NCI-H510A (cell line): ENCODE measurements around the gene MPRIP.

Experiments used
- DNase-seq: peaks from one replicate; lab custom pipeline; 2025; lab: John Stamatoyannopoulos, UW

Gene MPRIP

GRCh38 chr17:17067257-17067656 lies 25.0 kb downstream of the MPRIP start:
- no peak for DNase-seq

DNA sequence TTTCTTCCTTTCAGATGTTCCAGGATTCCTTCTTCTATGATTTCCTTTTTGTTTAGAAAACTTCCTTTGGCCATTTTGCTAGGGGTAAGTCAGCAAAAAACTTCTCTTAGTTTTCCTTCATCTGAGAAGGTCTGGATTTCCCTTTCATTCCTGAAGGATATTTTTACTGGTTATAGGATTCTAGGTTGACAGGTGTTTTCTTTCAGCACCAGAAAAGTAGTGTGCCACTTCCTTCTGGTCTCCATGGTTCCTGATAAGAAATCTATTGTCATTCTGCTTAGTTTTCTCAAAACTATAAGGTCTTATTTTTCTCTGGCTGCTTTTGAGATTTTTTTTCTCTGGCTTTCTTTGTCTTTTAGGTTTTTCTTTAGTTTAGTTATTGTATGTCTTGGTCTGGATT lies 27.6 kb downstream of the MPRIP start:
- DNase-seq = no peak

DNA sequence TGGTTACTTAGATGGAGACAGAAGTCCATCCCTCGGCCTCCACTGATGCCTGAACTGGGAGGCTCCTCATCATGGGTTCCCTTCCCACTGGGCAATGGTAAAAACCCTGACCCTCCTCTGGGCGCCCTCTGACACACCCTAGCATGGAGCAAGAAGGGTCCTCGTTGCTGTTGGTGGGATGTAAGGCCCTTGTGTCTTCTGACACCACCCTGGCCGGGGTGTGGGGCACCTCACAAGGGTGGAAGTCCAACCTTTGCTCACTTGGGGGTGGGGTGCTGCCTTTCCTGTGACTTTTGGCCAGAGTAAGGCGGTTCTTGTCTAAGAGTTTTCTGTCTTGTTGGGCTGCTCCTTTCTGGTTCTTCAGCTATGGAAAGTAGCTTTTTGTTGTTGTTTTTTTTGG lies 28.7 kb downstream of the MPRIP start:
- DNase-seq = no peak

GRCh38 chr17:17071531-17072360 lies 29.5 kb downstream of the MPRIP start:
- DNase-seq = no peak

GRCh38 chr17:17072546-17072945 lies 30.3 kb downstream of the MPRIP start:
- DNase-seq = no peak

DNA sequence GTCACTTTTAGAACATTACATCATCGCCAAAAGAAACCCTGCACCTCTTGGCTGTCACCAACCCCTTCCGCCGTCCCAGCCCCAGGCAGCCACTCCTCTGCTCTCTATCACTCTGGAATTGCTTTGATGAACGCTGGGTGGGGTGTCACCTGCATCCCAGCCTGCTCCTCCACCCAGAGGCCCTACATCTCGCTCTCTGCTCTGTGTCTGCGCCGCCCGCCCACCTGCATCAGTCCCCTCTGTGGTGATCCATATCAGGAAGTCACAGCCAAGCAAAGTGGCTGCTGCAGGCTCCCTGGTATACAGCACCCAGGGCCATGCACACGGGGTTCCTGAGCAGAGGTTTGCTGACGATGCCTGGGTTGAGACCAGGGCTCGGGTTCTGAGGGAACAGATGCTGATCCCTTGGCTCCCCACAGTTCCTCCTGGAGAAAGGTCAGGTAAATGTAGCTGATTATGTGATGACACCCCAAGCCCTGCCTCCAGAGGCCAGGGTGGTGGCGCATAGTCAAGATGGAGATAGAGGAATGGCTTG lies 30.8 kb downstream of the MPRIP start:
- no peak for DNase-seq

GRCh38 chr17:17073581-17074403 lies 31.5 kb downstream of the MPRIP start:
- DNase-seq = no peak

- no peak for DNase-seq
Measured at GRCh38 chr17:17075125-17075781, 33.0 kb downstream of the MPRIP start.

GRCh38 chr17:17076066-17076465 lies 33.8 kb downstream of the MPRIP start:
- no peak for DNase-seq

DNA sequence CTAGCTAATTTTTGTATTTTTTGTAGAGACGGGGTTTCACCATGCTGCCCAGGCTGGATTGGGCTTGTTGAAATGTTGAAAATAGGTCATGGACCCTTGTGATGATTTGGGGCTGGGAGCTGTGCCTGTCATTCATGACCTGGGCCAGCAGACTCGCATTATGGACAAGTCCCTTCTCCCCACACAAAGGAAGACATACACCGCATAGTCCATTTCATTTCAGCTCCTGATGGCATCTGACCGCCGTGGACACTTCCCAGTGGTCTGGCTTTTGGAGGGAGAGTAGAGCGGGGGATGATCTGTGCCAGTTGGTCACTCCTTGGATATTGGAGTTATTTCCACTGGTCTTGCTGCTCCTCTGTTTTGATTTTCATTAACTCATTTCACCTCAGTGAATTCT lies 34.8 kb downstream of the MPRIP start:
- no peak for DNase-seq

DNA sequence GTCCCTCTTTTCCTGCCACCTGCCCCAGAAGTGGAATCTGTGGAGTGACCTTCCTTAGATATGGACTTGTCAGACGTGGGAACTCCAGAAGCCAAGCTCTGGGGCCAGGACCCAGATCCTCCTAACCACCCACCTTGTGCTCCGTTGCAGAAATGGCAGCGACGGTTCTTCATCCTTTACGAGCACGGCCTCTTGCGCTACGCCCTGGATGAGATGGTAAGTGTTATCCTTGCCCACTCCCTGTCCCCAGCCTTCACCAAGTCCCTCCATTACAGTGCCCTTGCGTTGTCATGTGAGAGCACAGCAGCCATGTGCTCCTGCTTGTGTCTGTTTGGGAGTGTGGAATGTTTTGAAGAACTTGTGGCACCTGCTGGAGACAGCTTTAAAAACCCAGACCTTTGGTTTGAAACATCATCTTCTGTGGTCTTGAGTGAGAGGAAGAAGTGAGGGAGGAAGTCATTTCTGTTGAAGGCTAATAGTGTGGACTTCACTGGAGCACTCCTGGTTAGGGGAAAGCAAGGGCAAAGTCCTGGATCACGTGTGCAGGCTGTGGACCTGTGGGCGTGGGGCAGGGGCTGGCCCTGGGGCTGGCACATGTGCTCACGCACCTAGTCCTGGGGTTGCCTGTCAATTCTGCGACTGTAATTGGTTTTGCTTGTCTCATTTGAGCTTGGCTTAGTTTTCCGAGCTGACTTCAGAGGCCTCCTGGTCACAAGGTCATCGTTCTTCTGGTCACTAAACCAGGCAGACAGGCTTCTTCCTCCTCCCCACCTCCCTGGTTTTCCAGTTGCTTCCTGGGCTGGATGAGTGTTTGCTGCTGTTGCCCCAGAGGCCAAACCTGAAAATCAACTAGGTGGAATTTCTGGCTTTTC lies 35.8 kb downstream of the MPRIP start:
- DNase-seq = no peak

DNA sequence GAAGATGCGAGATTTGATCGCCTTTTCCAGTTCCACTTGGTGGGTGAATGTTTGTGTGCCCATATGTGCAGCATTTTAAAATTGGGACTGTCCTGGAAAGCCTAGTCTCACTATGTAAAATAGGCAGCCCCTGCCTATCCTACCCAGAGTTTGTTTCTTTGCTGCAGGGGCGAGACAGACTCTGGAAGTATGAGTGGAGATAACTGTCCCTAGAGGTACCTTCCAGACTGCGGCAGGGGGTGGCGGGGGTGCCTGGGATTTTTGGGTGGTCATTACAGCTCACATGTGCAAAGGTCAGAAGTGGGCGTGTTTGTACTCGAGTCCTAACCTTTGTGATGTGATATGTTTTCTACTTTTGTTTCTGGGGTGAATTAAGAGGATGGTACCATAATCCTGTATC lies 36.6 kb downstream of the MPRIP start:
- no peak for DNase-seq

- DNase-seq = no peak
Measured at GRCh38 chr17:17079336-17079735, 37.1 kb downstream of the MPRIP start.

DNA sequence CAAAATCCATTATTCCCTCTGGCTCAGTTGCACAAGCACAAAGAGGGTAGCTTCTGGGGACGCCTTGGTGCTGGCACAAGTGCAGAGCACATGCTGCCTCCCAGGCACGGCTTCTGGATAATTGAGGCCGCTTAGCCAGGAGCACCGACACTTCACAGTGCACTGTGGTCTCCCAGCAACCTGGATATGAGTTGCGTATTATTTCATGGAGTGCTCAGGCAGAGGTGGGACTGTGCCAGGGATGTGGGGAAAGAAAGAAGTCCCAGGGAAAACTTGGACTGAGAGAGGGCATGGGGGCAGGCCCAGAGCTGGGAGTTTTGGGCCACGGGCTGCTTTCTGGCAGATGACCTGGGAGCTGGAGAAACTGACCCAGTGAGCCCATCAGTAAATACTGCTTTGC lies 37.5 kb downstream of the MPRIP start:
- DNase-seq = no peak

DNA sequence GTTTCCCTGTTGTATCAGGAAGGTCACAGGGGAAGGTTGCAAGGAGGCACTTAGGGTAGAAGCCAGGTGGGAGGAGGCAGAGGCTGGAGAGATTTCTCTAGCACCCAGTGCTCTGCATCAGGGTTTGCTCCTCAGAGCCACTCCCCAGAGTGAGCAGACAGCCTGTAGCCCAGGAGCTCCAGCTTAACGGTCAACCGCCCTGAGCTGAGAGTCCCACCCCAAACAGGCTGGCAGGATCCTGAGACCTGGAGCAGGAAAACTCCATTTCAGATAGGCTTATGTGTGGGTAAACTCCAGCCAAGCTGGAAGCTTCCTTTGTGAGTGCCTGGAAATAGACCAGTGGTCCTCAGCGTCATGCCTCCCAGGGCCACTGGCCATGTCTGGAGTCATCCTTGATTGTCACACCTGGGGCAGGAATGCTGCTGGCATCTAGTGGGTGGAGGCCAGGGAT lies 37.9 kb downstream of the MPRIP start:
- no peak for DNase-seq

DNA sequence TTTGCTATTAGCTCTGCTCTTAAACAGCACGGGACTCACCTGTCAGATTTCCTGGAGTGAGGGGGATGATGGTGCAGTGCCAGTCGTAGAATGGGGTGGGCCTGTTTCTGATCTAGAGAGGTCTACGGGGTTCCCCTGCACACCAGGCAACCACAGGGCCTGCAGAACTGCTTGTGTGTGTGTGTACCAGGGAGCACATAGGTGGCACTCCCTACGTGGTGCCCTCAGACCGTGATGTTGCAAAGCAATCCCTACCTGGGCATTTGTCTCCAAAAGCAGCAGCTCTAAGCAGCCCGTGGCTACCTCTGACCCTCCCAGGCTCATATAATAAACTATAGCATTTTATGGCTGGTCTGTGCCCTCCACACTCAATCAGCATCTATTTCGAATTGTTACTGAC lies 38.5 kb downstream of the MPRIP start:
- DNase-seq = no peak

GRCh38 chr17:17081304-17081940 lies 39.2 kb downstream of the MPRIP start:
- no peak for DNase-seq

GRCh38 chr17:17082878-17083277 lies 40.6 kb downstream of the MPRIP start:
- no peak for DNase-seq

GRCh38 chr17:17084317-17084835 lies 42.1 kb downstream of the MPRIP start:
- DNase-seq = no peak

DNA sequence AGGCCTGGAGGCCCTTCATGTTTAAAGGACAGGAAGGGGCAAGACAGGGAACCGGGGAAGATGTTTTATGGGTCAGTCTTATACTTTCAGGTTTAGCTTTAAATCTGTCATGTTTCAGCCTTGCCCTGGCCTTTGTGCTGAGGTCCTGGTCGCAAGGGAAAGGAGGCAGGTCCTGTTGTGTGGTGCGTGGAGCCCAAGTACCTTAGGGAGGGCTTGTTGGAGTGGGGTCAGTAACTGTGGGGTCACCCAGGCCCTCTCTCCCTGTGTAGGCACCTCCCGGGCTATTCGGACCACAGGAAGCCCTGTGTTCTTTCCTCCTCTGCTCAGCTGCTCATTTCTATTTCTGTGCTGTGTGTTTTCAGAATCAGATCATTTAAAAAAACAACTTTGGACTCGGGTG lies 42.7 kb downstream of the MPRIP start:
- no peak for DNase-seq

GRCh38 chr17:17086585-17086984 lies 44.3 kb downstream of the MPRIP start:
- DNase-seq = no peak
